Hematopoietic multipotent progenitor cell treated with erythropoietin and hydrocortisone succinate and interleukin-3 and kit ligand, for 4 days (in vitro differentiated cells): ENCODE data around the gene PSMB2.
A peak's percentile ranks its signal among the peaks of the same experiment; 100 is the strongest.

Experiments used
- DNase-seq: peaks from one replicate; pipeline ENCODE4 v3.0.0-alpha.2; 2015

The PSMB2 gene

GRCh38 chr1:35570589-35571137, 70.7 kb downstream of the PSMB2 start:
- no peak for DNase-seq

DNA sequence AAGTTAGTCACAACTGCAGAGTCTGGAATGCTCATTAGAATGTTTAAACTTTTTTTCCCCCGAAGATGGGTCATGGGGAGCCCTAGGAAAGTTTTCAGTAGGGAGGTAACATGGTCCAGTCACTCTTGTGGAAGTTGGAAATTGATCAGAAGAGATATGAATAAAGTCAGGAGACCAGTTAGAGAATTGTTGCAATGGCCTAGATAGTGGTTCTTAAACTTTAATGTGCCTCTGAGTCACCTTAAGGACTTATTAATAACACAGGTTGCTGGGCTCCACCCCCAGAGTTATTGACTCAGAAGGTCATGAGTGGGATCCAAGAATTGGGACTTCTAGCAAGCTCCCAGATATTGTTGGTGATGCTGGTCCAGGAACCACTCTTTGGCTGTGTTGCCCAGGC, 71.4 kb downstream of the PSMB2 start:
- DNase-seq = no peak

DNA sequence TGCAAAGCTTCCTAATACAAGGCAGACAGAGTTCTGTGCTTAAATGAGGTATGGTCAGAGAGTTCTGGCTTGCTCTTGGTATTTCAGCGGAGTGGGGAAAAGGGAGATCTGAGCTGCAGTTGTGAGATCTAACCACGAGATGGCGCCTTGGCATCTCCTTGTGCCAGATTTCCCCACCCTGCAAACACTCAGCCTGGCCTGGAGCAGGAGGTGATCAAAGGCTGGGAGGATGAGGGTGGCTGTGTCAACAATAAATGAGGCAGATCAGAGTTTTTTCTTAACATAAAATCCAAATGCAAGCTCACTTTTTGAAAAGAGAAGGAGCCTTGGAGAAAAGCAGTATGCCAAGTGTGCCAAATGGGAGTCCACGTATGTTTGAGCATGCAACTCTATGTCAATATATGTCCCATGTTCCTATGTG, 72.3 kb downstream of the PSMB2 start:
- DNase-seq = peak; percentile 86

- DNase-seq = no peak
Measured at GRCh38 chr1:35567947-35568558, 73.3 kb downstream of the PSMB2 start.

DNA sequence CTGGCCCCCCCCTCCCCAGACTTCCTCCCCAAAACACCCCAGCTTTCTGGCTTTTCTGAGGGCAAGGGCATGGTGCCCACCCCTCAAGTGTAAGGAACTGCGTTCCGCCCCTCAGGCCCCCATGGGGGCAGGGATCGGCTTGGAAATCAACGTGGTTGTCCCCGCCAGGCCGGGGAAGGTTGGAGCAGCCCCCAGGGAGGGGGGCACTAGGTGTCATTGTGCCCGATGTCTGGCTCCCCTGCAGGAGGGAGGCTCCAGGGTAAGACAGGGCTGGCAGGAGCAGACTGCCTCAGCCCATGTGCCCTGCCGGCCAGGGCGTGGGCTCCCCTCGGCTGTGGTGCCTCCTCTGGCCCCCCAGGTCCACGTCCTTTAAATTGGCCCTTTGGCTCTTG, 75.6 kb downstream of the PSMB2 start:
- no peak for DNase-seq

- no peak for DNase-seq
Measured at GRCh38 chr1:35564884-35565741, 76.2 kb downstream of the PSMB2 start.

- DNase-seq = peak; percentile 91
Measured at GRCh38 chr1:35564037-35564883, 77.1 kb downstream of the PSMB2 start.

DNA sequence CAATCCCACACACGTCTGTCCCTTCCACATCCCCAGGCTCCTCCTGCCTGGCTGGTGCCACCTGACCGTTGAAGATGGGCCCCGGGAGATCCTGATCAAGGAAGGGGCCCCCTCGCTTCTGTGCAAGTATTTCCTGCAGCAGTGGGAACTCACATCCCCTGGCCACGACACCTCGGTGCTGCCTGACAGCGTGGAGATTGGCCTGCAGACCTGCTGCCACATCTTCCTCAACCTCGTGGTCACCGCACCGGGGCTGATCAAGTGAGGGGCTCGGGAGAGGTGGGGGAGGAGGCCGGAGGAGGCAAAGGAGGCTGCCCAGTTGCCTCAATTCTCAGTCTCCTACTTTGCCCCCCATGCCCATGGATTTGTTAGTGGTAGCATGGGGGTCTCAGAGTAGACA, 78.2 kb downstream of the PSMB2 start:
- no peak for DNase-seq

DNA sequence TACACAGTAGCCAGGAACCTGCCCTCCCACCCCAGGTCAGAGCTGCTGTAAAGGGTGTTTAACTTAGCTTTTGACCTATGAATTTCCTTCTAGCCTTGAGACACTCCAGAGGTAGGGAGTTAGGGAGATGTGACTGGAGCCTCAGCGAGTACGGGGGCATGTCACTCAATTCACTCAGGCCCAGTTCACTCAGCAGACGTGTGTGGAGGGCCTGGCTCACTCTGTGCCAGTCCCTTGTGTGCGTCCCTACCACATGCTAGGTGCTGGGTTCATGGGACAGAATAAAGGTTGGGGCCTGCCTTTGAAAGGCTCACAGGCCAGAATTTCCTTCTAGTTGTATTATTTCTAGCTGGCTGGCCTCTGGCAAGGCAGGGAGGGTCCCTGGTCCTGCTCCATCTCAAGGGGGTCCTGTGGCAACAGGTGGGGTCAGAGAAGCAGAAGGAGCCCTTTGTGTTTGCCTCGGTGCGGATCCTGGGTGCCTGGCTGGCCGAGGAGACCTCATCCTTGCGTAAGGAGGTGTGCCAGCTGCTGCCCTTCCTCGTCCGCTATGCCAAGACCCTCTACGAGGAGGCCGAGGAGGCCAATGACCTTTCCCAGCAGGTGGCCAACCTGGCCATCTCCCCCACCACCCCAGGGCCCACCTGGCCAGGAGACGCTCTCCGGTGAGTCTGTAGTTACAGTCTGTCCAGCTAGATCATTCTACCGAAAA, 79.2 kb downstream of the PSMB2 start:
- DNase-seq = no peak

DNA sequence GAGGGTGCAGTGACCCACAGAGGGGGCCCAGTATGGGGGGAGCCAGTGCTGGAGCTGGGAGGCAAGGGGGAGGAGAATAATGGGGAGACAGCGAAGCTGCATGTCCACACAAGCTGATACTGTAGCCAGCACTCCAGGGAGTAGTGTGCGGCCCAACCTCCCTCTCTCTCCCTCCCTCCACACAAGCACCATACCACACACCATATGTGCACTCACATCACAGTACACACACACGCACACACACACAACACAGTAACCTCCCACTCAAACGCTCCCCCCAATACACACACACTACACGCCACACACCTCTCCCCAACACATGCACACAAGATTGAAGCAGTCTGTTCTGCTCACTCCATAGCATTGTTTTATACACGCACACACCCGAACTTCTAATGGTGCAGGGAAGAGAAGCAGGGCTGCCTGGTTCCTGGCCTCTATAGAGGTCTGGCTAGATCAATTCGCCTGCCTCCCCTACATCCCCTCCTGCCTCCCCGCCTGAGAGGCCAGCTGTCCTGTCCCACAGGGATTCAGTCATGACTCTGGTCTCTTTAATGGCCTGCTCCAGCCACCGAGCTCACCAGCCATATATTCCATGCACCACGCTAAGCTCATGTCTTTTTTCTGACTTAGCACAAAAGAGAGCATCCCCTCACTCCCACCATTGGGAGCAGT, 79.9 kb downstream of the PSMB2 start:
- DNase-seq = no peak

DNA sequence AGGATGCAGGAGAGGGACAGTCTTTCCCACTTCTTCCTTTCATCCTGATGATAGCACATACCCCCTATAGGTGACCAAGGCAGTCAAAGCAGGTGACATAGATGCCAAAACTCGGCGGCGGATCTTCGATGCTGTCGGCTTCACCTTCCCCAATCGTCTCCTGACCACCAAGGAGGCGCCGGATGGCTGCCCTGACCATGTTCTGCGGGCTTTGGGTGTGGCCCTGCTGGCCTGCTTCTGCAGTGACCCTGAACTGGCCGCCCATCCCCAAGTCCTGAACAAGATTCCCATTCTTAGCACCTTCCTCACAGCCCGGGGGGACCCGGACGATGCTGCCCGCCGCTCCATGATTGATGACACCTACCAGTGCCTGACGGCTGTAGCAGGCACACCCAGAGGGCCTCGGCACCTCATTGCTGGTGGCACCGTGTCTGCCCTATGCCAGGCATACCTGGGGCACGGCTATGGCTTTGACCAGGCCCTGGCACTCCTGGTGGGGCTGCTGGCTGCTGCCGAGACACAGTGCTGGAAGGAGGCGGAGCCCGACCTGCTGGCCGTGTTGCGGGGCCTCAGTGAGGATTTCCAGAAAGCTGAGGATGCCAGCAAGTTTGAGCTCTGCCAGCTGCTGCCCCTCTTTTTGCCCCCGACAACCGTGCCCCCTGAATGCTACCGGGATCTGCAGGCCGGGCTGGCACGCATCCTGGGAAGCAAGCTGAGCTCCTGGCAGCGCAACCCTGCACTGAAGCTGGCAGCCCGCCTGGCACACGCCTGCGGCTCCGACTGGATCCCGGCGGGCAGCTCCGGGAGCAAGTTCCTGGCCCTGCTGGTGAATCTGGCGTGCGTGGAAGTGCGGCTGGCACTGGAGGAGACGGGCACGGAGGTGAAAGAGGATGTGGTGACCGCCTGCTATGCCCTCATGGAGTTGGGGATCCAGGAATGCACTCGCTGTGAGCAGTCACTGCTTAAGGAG, 80.8 kb downstream of the PSMB2 start:
- DNase-seq = no peak

- peak; percentile 39 for DNase-seq
Measured at GRCh38 chr1:35559317-35559944, 81.9 kb downstream of the PSMB2 start.

GRCh38 chr1:35558374-35559316, 82.7 kb downstream of the PSMB2 start:
- peak; percentile 61 for DNase-seq

- peak; percentile 99 for DNase-seq
Measured at GRCh38 chr1:35557611-35558373, 83.5 kb downstream of the PSMB2 start, which contains the start of gene NCDN. NCDN (plus strand) TSS chr1:35557799; CDS start chr1:35558191, 392 bp downstream.

- peak; percentile 92 for DNase-seq
Measured at GRCh38 chr1:35557118-35557610, 84.2 kb downstream of the PSMB2 start, which contains the start of gene KIAA0319L. KIAA0319L (minus strand) TSS chr1:35557403; CDS start chr1:35554491, 2,912 bp downstream.

DNA sequence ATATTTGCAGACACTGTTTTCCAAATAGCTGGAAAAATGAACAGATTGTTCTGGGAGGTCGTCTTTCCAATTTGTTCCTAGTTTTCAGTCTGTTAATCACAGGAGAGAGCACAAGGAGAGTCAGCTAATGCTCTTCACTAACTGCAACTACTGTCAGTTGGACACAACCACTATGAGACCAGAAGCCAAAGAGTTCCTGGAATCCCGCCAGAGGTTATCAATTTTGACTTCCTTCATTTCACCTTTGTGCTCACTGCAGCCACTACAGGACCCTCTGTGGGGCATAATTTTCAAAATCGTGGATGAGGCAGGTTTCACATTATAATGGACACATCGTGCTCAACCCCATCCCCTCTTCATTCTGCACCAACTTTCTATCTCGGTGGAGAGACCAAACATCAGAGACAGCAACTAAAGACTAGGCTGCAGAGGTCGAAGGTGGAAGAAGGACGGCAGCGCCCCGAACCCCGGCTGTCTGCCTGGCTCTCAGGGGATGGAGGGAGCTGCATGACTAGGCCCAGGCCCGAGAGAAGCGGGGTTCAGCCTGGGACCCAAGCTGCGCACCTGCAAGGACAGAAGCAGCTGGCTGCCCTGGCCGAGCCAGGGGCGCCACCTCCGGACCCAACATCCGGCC, 84.7 kb downstream of the PSMB2 start:
- DNase-seq = peak; percentile 47
